HG02870 (cell line): ENCODE results near the gene HTR3D.
"Not testable (repeated sequence)": the region's sequence is repeated elsewhere in the genome, so short reads cannot be mapped to it uniquely, and the experiment has no call there.

Source experiments
- ATAC-seq: cut with Tn5 transposase; IDR thresholded peaks from one replicate; pipeline ENCODE4 v1.9.1; 2021; ENCODE audit warnings: mild to moderate bottlenecking, moderate library complexity; ENCODE audit not compliant: unreplicated experiment

HTR3D gene

GRCh38 chr3:184031187-184031792, at the start of gene HTR3D:
TSS of gene HTR3D (plus strand) at chr3:184031742. CDS start at chr3:184031742, 0 bp downstream.
- ATAC-seq: no peak

GRCh38 chr3:183981990-183982644, 49.4 kb upstream of the HTR3D start:
- no peak for ATAC-seq

GRCh38 chr3:183984127-183984740, 47.3 kb upstream of the HTR3D start:
- ATAC-seq: no peak

- ATAC-seq: no peak
Measured at GRCh38 chr3:183984749-183985729, 46.5 kb upstream of the HTR3D start.

- no peak for ATAC-seq
Measured at GRCh38 chr3:183987000-183987600, 44.4 kb upstream of the HTR3D start.

- no peak for ATAC-seq
Measured at GRCh38 chr3:183988216-183988790, 43.2 kb upstream of the HTR3D start.

GRCh38 chr3:183991403-183991802, 40.1 kb upstream of the HTR3D start:
- ATAC-seq: no peak

- ATAC-seq: no peak
Measured at GRCh38 chr3:184001761-184002160, 29.8 kb upstream of the HTR3D start.

GRCh38 chr3:184002469-184002868, 29.1 kb upstream of the HTR3D start:
- no peak for ATAC-seq

GRCh38 chr3:184003187-184003967, 28.2 kb upstream of the HTR3D start:
- ATAC-seq: no peak

- no peak for ATAC-seq
Measured at GRCh38 chr3:184004476-184004875, 27.1 kb upstream of the HTR3D start.

- ATAC-seq: no peak
Measured at GRCh38 chr3:184005941-184006507, 25.5 kb upstream of the HTR3D start.

GRCh38 chr3:184007143-184007813, 24.3 kb upstream of the HTR3D start:
- not testable (repeated sequence) for ATAC-seq

GRCh38 chr3:184008161-184008560, 23.4 kb upstream of the HTR3D start:
- ATAC-seq: no peak

- no peak for ATAC-seq
Measured at GRCh38 chr3:184011230-184011876, 20.2 kb upstream of the HTR3D start.

GRCh38 chr3:184011937-184012889, 19.3 kb upstream of the HTR3D start:
- no peak for ATAC-seq

GRCh38 chr3:184015381-184016019, 16.0 kb upstream of the HTR3D start:
- ATAC-seq: no peak
